ENCODE measurements around the gene BICC1. TPM values are rescaled to one million over a fixed set of nuclear protein-coding genes. Genes with fewer than 3 reads are reported as not detected.

BICC1 gene
- total RNA-seq, 2 donors from 2014 or later: 8.3 to 15.7 TPM

DNA sequence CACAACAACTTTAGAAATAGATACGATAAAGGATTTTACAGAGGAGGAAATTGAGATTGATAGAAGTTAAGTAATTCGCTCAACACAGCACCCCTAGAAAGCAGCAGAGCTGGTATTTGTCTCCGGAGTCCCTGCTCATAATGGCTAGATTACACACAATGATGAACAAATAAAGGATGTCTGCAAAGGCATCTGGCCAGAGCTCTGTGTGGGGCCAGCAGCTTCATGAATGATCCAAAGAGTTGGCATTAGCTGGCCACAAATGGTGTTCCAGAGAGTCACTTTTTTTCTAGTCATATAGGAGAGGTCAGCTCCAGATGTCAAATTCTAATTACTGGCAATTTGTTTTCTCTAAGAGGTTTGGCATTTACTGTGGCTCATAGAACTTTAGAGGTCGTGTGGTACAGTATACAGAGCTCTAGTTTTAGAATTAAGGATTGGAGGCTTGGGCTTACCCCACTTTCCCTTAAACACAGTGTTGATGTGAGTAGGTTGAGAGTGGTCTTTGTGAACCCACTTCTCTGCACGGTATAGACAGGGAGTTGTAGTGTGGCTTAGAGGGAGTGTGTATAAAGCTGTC is 186.2 kb downstream of the BICC1 start:
- Histone ChIP-seq H3K4me1 (peaks cover 0 to 11% of the 10 kb centered on the region in 2 donors), H3K36me3 (no peaks in the 10 kb centered on the region), H3K27ac (no peak overlapping the region), H3K9me3 (peaks cover 0 to 4% of the 10 kb centered on the region in 2 donors), H3K27me3 (no peaks in the 10 kb centered on the region), H3K4me3 (no peak overlapping the region)
- no peak for DNase-seq (ENCODE audit: low spot score)
- TF ChIP-seq, protein P1, sequence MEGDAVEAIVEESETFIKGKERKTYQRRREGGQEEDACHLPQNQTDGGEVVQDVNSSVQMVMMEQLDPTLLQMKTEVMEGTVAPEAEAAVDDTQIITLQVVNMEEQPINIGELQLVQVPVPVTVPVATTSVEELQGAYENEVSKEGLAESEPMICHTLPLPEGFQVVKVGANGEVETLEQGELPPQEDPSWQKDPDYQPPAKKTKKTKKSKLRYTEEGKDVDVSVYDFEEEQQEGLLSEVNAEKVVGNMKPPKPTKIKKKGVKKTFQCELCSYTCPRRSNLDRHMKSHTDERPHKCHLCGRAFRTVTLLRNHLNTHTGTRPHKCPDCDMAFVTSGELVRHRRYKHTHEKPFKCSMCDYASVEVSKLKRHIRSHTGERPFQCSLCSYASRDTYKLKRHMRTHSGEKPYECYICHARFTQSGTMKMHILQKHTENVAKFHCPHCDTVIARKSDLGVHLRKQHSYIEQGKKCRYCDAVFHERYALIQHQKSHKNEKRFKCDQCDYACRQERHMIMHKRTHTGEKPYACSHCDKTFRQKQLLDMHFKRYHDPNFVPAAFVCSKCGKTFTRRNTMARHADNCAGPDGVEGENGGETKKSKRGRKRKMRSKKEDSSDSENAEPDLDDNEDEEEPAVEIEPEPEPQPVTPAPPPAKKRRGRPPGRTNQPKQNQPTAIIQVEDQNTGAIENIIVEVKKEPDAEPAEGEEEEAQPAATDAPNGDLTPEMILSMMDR (IDR thresholded peaks at IDR 0.05): no peak

DNA sequence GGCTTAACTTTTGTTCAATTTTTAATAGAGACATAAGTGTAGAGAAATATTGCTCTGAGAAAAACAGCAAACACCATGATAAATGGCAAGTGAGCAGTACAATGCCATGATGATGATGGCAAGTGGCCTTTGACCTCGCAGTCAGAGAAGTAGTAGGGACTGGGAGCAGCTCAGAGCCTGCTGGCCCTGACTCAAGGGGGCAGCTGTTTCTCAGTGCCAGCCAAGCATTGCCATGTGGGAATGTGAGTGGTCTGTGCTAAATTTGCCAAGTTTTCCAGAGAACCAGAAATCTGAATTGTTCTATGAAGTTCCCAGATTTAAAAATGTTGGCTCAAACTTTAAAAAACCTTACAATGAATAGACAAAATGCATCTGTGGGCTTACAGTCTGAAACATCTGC is 187.9 kb downstream of the BICC1 start:
- no peaks in the 10 kb centered on the region for H3K36me3 ChIP-seq
- peaks cover 0 to 26% of the 10 kb centered on the region in 2 donors for H3K4me1 ChIP-seq
- no peak overlapping the region for H3K4me3 ChIP-seq
- no peaks in the 10 kb centered on the region for H3K27me3 ChIP-seq
- H3K27ac ChIP-seq: peak overlapping the region in 1 of 2 donors; percentile 53
- no peak for DNase-seq (ENCODE audit: low spot score)
- no peaks in the 10 kb centered on the region for H3K9me3 ChIP-seq
- TF ChIP-seq, protein P1 (IDR thresholded peaks at IDR 0.05): no peak

DNA sequence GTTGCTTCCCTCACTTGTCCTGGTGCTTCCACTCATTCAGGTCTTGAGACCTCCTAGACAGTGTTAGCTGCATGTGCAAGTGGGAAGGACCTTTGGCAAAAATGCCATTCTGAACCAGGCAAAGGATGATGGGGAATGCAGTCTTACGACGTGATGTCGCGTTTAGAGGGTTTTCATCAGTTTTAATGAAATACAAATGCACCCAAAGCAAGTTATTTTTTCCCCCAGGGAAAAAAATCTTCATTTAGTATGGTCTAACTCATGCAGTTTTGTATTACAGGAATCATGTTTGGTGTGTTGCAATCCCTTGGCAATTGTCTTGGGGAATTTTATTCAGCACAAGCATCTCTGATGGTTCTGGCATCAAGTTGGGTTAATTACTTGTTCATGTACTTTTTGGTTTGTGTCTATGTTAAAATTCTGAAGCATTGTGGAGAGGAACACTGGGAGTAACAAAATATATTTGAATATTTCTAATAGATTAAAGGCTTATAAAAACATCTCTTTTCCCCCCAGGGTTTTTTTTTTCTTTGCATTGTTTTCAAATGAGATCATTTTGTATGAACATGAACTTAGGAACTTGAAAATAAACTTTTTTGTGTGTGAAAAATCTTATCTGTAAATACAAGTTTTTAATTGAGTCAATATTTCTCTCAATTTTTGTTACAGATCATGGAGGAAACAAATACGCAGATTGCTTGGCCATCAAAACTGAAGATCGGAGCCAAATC is 188.9 kb downstream of the BICC1 start:
- H3K9me3 ChIP-seq: no peaks in the 10 kb centered on the region
- no peak for DNase-seq (ENCODE audit: low spot score)
- peak overlapping the region; percentile 26 to 53 for H3K27ac ChIP-seq
- TF ChIP-seq, protein P1 (IDR thresholded peaks at IDR 0.05): no peak
- H3K4me3 ChIP-seq: no peak overlapping the region
- no peaks in the 10 kb centered on the region for H3K36me3 ChIP-seq
- peaks cover 0 to 26% of the 10 kb centered on the region in 2 donors for H3K4me1 ChIP-seq
- no peaks in the 10 kb centered on the region for H3K27me3 ChIP-seq

DNA sequence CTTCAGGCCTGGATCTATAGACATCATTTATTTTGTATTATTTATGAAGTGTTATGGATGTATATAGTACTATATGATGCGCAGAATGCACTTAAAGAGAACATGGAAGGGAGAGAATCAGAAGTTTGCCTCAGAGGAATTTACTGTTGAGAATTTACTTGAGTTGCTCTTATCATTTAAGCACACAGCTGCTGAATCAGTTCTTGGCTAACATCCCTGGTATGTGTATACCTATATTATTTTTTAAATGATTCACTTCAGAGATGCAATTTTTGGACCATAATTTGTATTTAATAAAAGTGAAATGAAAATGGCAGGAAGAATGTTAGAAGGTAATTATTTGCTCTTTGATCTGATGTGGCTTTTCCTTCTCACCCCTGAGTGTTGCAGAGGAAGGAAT is 191.6 kb downstream of the BICC1 start:
- Histone ChIP-seq H3K9me3 (no peaks in the 10 kb centered on the region), H3K4me1 (peaks cover 0 to 26% of the 10 kb centered on the region in 2 donors), H3K27me3 (no peaks in the 10 kb centered on the region), H3K27ac (no peak overlapping the region), H3K36me3 (no peaks in the 10 kb centered on the region), H3K4me3 (no peak overlapping the region)
- no peak for DNase-seq (ENCODE audit: low spot score)
- TF ChIP-seq, protein P1 (IDR thresholded peaks at IDR 0.05): no peak

DNA sequence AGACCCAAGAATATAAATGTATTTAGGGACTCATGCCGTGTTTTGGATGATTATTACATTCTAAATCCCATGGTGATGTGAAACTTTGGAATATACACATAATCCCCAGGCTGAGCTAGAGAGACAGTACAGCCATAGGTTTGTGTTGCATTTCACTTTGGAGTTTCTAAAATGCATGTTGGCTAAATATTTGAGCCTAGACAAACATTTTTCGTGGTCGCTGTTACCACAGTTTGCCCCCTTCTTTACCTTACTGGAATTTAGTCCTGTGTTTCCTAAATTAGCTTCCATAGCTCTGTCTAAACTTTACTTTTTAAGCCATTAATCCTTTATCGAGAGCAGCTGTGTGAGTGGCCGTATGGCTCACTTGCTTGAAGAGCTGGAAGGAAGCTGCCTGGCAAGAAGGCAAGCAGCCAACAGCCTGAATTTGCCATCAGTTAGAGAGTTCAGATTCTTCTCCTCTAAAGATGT is 192.0 kb downstream of the BICC1 start:
- no peak for DNase-seq (ENCODE audit: low spot score)
- no peak overlapping the region for H3K27ac ChIP-seq
- H3K4me1 ChIP-seq: peaks cover 0 to 26% of the 10 kb centered on the region in 2 donors

More for the DNA sequence above, 192.0 kb downstream of the BICC1 start:
- H3K36me3 ChIP-seq: no peaks in the 10 kb centered on the region
- H3K4me3 ChIP-seq: no peak overlapping the region
- no peaks in the 10 kb centered on the region for H3K9me3 ChIP-seq
- no peaks in the 10 kb centered on the region for H3K27me3 ChIP-seq
- TF ChIP-seq, protein P1 (IDR thresholded peaks at IDR 0.05): no peak
